Neural progenitor cell (in vitro differentiated cells): ENCODE measurements around the gene EDAR.

Experiments used
- EZH2 ChIP-seq: fragments of 200-600 bp; sonication (generic); IDR thresholded peaks from 2 replicates; pipeline ENCODE4 v1.6.1; 2017; ENCODE audit warnings: antibody characterized with exemption, mild to moderate bottlenecking, moderate library complexity
- EZH2phosphoT487 ChIP-seq: fragments of 200-600 bp; sonication (generic); IDR thresholded peaks from 2 replicates; pipeline ENCODE4 v1.6.1; 2017; ENCODE audit warnings: antibody characterized with exemption
- TF ChIP-seq, protein P1 (sequence below): fragments of 200-600 bp; sonication (generic); IDR thresholded peaks from 2 replicates; pipeline ENCODE4 v1.5.1; 2017; ENCODE audit warnings: antibody characterized with exemption, mild to moderate bottlenecking

DNA sequence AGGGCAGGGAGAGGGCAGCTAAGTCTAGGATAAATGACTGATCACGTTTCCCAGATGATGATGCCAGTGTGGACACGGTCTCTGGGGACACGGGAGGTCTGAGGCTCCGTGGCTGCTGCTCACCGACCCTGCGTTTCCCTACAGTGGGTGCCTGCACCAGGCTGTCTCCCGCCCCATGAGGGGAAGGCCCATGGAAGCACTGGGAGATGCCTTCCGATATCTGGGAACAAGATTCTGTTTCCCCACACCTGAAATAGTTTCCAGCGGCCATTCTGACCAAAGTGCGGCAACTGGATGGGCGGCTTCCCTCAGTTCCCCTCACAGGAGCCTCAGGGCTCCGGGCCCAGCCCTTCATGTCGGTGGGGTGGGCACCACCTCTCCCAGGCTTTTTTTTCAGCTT, 83.1 kb downstream of the EDAR start:
- TF ChIP-seq EZH2phosphoT487 (no peak), EZH2 (no peak)
- TF ChIP-seq, protein P1, sequence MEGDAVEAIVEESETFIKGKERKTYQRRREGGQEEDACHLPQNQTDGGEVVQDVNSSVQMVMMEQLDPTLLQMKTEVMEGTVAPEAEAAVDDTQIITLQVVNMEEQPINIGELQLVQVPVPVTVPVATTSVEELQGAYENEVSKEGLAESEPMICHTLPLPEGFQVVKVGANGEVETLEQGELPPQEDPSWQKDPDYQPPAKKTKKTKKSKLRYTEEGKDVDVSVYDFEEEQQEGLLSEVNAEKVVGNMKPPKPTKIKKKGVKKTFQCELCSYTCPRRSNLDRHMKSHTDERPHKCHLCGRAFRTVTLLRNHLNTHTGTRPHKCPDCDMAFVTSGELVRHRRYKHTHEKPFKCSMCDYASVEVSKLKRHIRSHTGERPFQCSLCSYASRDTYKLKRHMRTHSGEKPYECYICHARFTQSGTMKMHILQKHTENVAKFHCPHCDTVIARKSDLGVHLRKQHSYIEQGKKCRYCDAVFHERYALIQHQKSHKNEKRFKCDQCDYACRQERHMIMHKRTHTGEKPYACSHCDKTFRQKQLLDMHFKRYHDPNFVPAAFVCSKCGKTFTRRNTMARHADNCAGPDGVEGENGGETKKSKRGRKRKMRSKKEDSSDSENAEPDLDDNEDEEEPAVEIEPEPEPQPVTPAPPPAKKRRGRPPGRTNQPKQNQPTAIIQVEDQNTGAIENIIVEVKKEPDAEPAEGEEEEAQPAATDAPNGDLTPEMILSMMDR = no peak
